OCI-LY3 (cell line): ENCODE data around the gene RAD17.

ENCODE experiments used
- EZH2phosphoT487 ChIP-seq: fragments of 200-600 bp; shearing (Covaris generic); IDR thresholded peaks from 2 replicates; pipeline ENCODE4 v1.6.1; 2018; ENCODE audit warnings: antibody characterized with exemption, mixed run types, low read depth
- TF ChIP-seq, protein P1 (sequence below): fragments of 200-600, 300-600 bp; sonication (generic); IDR thresholded peaks from 2 replicates; pipeline ENCODE4 v1.5.1; 2014; ENCODE audit warnings: antibody characterized with exemption, low read length, low read depth

GRCh38 chr5:69360442-69360841 is 9.2 kb upstream of the RAD17 start:
- TF ChIP-seq, protein P1, sequence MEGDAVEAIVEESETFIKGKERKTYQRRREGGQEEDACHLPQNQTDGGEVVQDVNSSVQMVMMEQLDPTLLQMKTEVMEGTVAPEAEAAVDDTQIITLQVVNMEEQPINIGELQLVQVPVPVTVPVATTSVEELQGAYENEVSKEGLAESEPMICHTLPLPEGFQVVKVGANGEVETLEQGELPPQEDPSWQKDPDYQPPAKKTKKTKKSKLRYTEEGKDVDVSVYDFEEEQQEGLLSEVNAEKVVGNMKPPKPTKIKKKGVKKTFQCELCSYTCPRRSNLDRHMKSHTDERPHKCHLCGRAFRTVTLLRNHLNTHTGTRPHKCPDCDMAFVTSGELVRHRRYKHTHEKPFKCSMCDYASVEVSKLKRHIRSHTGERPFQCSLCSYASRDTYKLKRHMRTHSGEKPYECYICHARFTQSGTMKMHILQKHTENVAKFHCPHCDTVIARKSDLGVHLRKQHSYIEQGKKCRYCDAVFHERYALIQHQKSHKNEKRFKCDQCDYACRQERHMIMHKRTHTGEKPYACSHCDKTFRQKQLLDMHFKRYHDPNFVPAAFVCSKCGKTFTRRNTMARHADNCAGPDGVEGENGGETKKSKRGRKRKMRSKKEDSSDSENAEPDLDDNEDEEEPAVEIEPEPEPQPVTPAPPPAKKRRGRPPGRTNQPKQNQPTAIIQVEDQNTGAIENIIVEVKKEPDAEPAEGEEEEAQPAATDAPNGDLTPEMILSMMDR = no peak
- TF ChIP-seq EZH2phosphoT487 = no peak
